ENCODE measurements around the gene NR6A1. TPM values are rescaled to one million over a fixed set of nuclear protein-coding genes. Genes with fewer than 3 reads are reported as not detected.

The NR6A1 gene
- total RNA-seq, 2 experiments from 2014 or later = 0.74 to 1.1 TPM

DNA sequence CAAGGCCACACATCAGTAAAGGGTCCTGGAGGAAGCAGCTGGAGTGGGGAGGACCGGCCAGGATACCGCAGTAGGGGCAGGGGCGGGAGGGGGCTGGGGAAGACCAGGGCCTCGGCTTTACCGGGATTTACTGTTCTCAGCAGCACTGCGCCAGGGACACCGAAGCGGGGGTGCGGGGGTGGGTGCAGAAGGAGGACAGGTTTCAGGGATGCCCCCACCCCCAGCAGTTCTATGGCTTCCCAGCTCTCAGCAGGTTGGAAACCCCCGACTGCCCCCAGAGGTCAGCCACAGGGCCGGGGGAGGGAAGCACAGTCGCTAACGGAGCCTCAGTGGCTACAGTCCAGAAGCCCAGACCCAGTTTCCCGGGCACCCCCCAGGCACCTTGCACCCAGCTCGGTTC, 285.2 kb downstream of the NR6A1 start:
- Mint-ChIP-seq H3K9me3 (no peaks in the 10 kb centered on the region), H3K4me1 (ENCODE audit: low read depth) (no peaks in the 10 kb centered on the region), H3K27ac (no peak overlapping the region), H3K36me3 (ENCODE audit: low read depth) (no peaks in the 10 kb centered on the region), H3K27me3 (peaks cover 2% of the 10 kb centered on the region), H3K4me3 (no peak overlapping the region)
- DNase-seq (no peak), ATAC-seq (no peak)
- intact Hi-C loops (cut with micrococcal nuclease) = no loop called here
- TF ChIP-seq, protein P1, sequence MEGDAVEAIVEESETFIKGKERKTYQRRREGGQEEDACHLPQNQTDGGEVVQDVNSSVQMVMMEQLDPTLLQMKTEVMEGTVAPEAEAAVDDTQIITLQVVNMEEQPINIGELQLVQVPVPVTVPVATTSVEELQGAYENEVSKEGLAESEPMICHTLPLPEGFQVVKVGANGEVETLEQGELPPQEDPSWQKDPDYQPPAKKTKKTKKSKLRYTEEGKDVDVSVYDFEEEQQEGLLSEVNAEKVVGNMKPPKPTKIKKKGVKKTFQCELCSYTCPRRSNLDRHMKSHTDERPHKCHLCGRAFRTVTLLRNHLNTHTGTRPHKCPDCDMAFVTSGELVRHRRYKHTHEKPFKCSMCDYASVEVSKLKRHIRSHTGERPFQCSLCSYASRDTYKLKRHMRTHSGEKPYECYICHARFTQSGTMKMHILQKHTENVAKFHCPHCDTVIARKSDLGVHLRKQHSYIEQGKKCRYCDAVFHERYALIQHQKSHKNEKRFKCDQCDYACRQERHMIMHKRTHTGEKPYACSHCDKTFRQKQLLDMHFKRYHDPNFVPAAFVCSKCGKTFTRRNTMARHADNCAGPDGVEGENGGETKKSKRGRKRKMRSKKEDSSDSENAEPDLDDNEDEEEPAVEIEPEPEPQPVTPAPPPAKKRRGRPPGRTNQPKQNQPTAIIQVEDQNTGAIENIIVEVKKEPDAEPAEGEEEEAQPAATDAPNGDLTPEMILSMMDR (IDR thresholded peaks at IDR 0.05) = no peak
- ChIA-PET CTCF (interaction anchor here (1.7 kb wide), 1 partner anchor 66 kb away, joined by 4 read pairs; no protein-coding TSS in a partner anchor), POLR2A (no interaction called here)

DNA sequence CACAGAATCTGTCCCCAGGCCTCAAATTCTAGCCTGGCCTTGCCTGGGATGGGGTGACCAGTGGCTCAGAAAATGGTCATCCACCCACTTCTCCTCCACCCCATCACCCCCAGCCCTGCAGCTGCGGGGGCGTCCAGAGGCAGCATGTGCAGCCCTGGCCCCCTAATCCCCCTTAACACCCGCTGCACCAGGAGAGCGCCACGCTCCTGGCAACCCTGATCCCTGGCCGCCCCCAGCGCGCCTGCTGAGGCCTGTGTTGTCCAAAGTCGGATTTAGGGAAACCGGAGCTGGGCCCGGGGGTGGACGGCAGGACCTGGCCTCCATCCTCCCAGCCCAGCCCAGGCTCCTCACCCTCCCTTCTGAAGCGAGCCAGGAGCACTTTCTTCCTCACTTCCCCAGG, 285.9 kb downstream of the NR6A1 start:
- H3K9me3 Mint-ChIP-seq = no peaks in the 10 kb centered on the region
- TF ChIP-seq, protein P1 (IDR thresholded peaks at IDR 0.05) = no peak
- H3K27me3 Mint-ChIP-seq = peaks cover 5% of the 10 kb centered on the region
- ATAC-seq (no peak), DNase-seq (no peak)
- no peaks in the 10 kb centered on the region for H3K4me1 Mint-ChIP-seq (ENCODE audit: low read depth)
- no peak overlapping the region for H3K27ac Mint-ChIP-seq
- POLR2A ChIA-PET = no interaction called here
- intact Hi-C loops (cut with micrococcal nuclease) = no loop called here
- no peak overlapping the region for H3K4me3 Mint-ChIP-seq
- CTCF ChIA-PET = no interaction called here
- H3K36me3 Mint-ChIP-seq (ENCODE audit: low read depth) = no peaks in the 10 kb centered on the region

DNA sequence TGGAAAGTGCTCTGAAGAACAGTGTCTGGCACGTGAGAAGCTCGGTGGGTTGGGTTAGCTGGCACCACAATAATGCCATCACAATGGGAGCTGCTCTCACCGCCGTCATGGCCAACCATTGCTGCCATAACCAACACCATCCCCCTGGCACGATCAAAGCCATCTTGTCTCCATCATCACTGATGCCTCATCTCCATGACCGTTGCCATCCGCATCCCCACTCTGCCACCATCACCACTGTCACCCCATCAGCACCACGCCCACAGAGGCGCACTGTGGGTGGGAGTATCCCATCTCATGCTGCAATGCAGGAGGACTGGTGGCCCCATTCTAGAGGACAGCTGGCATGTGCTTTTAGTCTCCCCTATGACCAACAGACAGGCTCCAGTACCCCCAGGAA, 287.6 kb downstream of the NR6A1 start:
- DNase-seq (no peak), ATAC-seq (no peak)
- intact Hi-C loops (cut with micrococcal nuclease) = no loop called here
- H3K36me3 Mint-ChIP-seq (ENCODE audit: low read depth) = no peaks in the 10 kb centered on the region
- POLR2A ChIA-PET = no interaction called here
- peaks cover 13% of the 10 kb centered on the region for H3K27me3 Mint-ChIP-seq
- CTCF ChIA-PET = interaction anchor here (1.0 to 1.1 kb wide), 2 partner anchors 54 to 73 kb away, joined by 3 read pairs; no protein-coding TSS in a partner anchor
- H3K27ac Mint-ChIP-seq = no peak overlapping the region
- no peak overlapping the region for H3K4me3 Mint-ChIP-seq
- TF ChIP-seq, protein P1 (IDR thresholded peaks at IDR 0.05) = no peak
- no peaks in the 10 kb centered on the region for H3K4me1 Mint-ChIP-seq (ENCODE audit: low read depth)
- H3K9me3 Mint-ChIP-seq = no peaks in the 10 kb centered on the region

DNA sequence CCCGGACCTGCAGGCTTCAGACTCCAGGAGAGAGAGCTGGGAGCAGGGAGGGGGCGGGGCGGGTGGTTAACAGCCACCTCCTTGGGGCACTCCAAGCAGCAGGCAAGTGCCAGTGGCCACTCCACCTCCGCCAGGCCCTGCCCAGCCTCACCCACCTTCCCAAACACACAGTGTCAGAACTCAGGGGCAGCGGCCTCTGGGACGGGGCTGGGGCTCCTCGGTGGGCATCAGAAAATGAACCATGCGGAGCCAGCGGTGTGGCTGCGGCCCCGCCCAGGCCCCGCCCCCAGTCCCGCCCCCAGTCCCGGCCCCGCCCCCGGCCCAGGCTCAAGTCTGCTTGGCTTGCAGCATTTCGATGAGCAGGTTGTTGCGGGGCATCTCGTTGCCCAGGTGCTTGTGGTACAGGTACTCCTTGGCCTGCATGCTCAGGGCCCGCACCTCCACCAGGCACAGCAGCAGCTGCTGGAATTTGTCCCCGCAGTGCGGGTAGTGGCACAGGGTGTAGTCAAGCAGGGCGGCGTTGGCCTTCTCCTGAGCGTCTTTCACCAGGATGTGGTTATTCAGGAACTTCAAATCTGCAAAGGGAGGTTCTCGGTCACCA, 288.6 kb downstream of the NR6A1 start:
- TF ChIP-seq, protein P1 (IDR thresholded peaks at IDR 0.05) = no peak
- peaks cover 18% of the 10 kb centered on the region for H3K27me3 Mint-ChIP-seq
- H3K4me3 Mint-ChIP-seq = no peak overlapping the region
- no peaks in the 10 kb centered on the region for H3K36me3 Mint-ChIP-seq (ENCODE audit: low read depth)
- no peaks in the 10 kb centered on the region for H3K4me1 Mint-ChIP-seq (ENCODE audit: low read depth)
- ChIA-PET CTCF (no interaction called here), POLR2A (no interaction called here)
- ATAC-seq (no peak), DNase-seq (no peak)
- intact Hi-C loops (cut with micrococcal nuclease) = no loop called here
- no peaks in the 10 kb centered on the region for H3K9me3 Mint-ChIP-seq
- no peak overlapping the region for H3K27ac Mint-ChIP-seq

DNA sequence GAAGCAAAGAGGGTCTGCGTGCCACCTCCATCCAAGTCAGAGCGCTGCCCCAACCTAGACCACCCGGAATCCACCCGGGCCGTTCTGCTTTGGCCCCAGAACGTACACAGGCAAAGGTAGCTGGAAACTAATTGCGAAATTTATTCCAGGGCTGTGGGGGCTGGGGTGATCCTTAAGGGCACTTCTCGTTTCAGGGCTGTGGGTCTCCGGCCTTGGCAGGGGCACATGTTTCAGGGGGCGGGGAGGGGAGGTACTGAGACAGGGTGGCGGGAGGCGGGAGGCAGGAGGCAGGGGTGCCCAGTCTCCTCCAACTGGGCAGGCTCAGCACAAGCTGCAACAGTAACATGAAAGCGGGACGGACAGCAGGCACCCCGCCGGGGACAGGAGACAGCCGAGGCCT, 290.0 kb downstream of the NR6A1 start:
- H3K4me3 Mint-ChIP-seq = no peak overlapping the region
- H3K27me3 Mint-ChIP-seq = peaks cover 18% of the 10 kb centered on the region
- no peaks in the 10 kb centered on the region for H3K9me3 Mint-ChIP-seq
- ATAC-seq = no peak
- H3K27ac Mint-ChIP-seq = no peak overlapping the region
- no peaks in the 10 kb centered on the region for H3K4me1 Mint-ChIP-seq (ENCODE audit: low read depth)
- H3K36me3 Mint-ChIP-seq (ENCODE audit: low read depth) = no peaks in the 10 kb centered on the region
- ChIA-PET POLR2A (interaction anchor here (0.9 kb wide), 1 partner anchor 11 kb away, joined by 3 read pairs; no protein-coding TSS in a partner anchor), CTCF (no interaction called here)
- TF ChIP-seq, protein P1 (IDR thresholded peaks at IDR 0.05) = no peak
- intact Hi-C loops (cut with micrococcal nuclease) = no loop called here
- DNase-seq = no peak
